Mesenchymal stem cell (in vitro differentiated cells and primary cell): ENCODE measurements around the gene POU5F2.

Experiments
- DNase-seq: peaks from one replicate; pipeline ENCODE4 v3.0.0-alpha.2; 2013
- H2AFZ ChIP-seq: one replicate; pipeline ENCODE4 v1.6.1; 2013; ENCODE audit warnings: low read depth, mild to moderate bottlenecking, control low read depth, inconsistent platforms, low read length, moderate library complexity
- H2AK5ac ChIP-seq: 2 replicates; pipeline ENCODE4 v1.6.1; 2013; ENCODE audit warnings: low read length, moderate library complexity, mild to moderate bottlenecking, inconsistent platforms; ENCODE audit not compliant: severe bottlenecking
- H2BK120ac ChIP-seq: one replicate; pipeline ENCODE4 v1.6.1; 2013; ENCODE audit warnings: low read depth, mild to moderate bottlenecking, inconsistent platforms, low read length, moderate library complexity
- H2BK12ac ChIP-seq, 2 experiments: one replicate each; pipeline ENCODE4 v1.6.1; 2013; ENCODE audit warnings: inconsistent platforms in 2 of 2, low read length in 2 of 2, mild to moderate bottlenecking in 2 of 2, moderate library complexity in 2 of 2, control low read depth in 1 of 2
- H2BK15ac ChIP-seq: one replicate; pipeline ENCODE4 v1.6.1; 2013; ENCODE audit warnings: mild to moderate bottlenecking, low read depth, inconsistent platforms; ENCODE audit not compliant: poor library complexity, severe bottlenecking
- H2BK5ac ChIP-seq: 2 replicates; pipeline ENCODE4 v1.6.1; 2013; ENCODE audit warnings: low read depth, mild to moderate bottlenecking, low read length, control low read depth, inconsistent platforms; ENCODE audit not compliant: poor library complexity, severe bottlenecking
- H3K14ac ChIP-seq, 2 experiments: one replicate each; pipeline ENCODE4 v1.6.1; 2013; ENCODE audit warnings: inconsistent platforms in 2 of 2, low read length in 2 of 2, control low read depth in 1 of 2, mild to moderate bottlenecking in 1 of 2, moderate library complexity in 1 of 2
- H3K18ac ChIP-seq, 2 experiments: one replicate each; pipeline ENCODE4 v1.6.1; 2013; ENCODE audit warnings: inconsistent platforms in 2 of 2, low read length in 2 of 2, control low read depth in 1 of 2, low read depth in 1 of 2, mild to moderate bottlenecking in 1 of 2
- H3K23ac ChIP-seq, 2 experiments: one replicate each; pipeline ENCODE4 v1.6.1; 2013; ENCODE audit warnings: inconsistent platforms in 2 of 2, low read length in 2 of 2, mild to moderate bottlenecking in 2 of 2, moderate library complexity in 2 of 2, control low read depth in 1 of 2
- H3K27ac ChIP-seq: 2 replicates; pipeline ENCODE4 v1.5.1; 2013; ENCODE audit warnings: mild to moderate bottlenecking, moderate library complexity, low read length, control low read depth, inconsistent platforms; ENCODE audit not compliant: poor library complexity, severe bottlenecking
- H3K27me3 ChIP-seq, 2 experiments: 2 replicates each; pipeline versions ENCODE4 v1.6.1 to v1.7.0; 2013; ENCODE audit warnings: low read length in 2 of 2, mild to moderate bottlenecking in 2 of 2, moderate library complexity in 2 of 2, control low read depth in 1 of 2, inconsistent platforms in 1 of 2; ENCODE audit not compliant: control insufficient read depth in 1 of 2, insufficient read depth in 1 of 2
- H3K36me3 ChIP-seq, 2 experiments: 2 replicates each; pipeline versions ENCODE4 v1.6.1 to v1.7.0; 2013; ENCODE audit warnings: low read length in 2 of 2, control low read depth in 1 of 2, inconsistent platforms in 1 of 2, low read depth in 1 of 2, mild to moderate bottlenecking in 1 of 2; ENCODE audit not compliant: insufficient read depth in 2 of 2, control insufficient read depth in 1 of 2
- H3K4ac ChIP-seq, 2 experiments: one replicate each; pipeline ENCODE4 v1.6.1; 2013; ENCODE audit warnings: inconsistent platforms in 2 of 2, low read length in 2 of 2, mild to moderate bottlenecking in 2 of 2, moderate library complexity in 2 of 2, control low read depth in 1 of 2, low read depth in 1 of 2
- H3K4me1 ChIP-seq: 2 replicates; pipeline ENCODE4 v1.6.1; 2013; ENCODE audit warnings: low read depth, low read length, control low read depth; ENCODE audit not compliant: control insufficient read depth, insufficient read depth
- H3K4me2 ChIP-seq: 2 replicates; pipeline ENCODE4 v1.6.1; 2013; ENCODE audit warnings: low read length, mild to moderate bottlenecking, inconsistent platforms; ENCODE audit not compliant: poor library complexity, severe bottlenecking
- H3K4me3 ChIP-seq, 2 experiments: 2 replicates each; pipeline versions ENCODE4 v1.5.1 to v1.7.0; 2013; ENCODE audit warnings: low read length in 2 of 2, mild to moderate bottlenecking in 2 of 2, control low read depth in 1 of 2, low read depth in 1 of 2; ENCODE audit not compliant: insufficient read depth in 1 of 2
- H3K79me1 ChIP-seq: replicated peaks from 2 replicates; pipeline ENCODE4 v1.6.1; 2013; ENCODE audit warnings: mild to moderate bottlenecking, control low read depth, low read length, inconsistent platforms; ENCODE audit not compliant: poor library complexity, severe bottlenecking
- H3K9ac ChIP-seq: 2 replicates; pipeline ENCODE4 v1.7.0; 2013; ENCODE audit warnings: mild to moderate bottlenecking, low read length, moderate library complexity
- H3K9me3 ChIP-seq: 2 replicates; pipeline ENCODE4 v1.7.0; 2013; ENCODE audit warnings: mild to moderate bottlenecking, low read length; ENCODE audit not compliant: control insufficient read depth
- H4K8ac ChIP-seq: one replicate; pipeline ENCODE4 v1.6.1; 2013; ENCODE audit warnings: inconsistent platforms, mild to moderate bottlenecking, low read length, moderate library complexity
- H4K91ac ChIP-seq: one replicate; pipeline ENCODE4 v1.6.1; 2013; ENCODE audit warnings: mild to moderate bottlenecking, low read length, inconsistent platforms
- WGBS: methylation state at CpG from one replicate; pipeline ENCODE4 v1.1.7; 2013; ENCODE audit warnings: mixed read lengths; 5-methylcytosine and 5-hydroxymethylcytosine counted together

POU5F2 gene

GRCh38 chr5:93723681-93724080 lies 17.7 kb downstream of the POU5F2 start:
- Histone ChIP-seq H3K36me3 (no peaks in the 10 kb centered on the region), H2BK12ac (no peak overlapping the region), H4K91ac (no peak overlapping the region), H3K4ac (no peak overlapping the region), H3K23ac (no peak overlapping the region), H2AK5ac (no peak overlapping the region), H3K79me1 (no peaks in the 10 kb centered on the region), H3K4me1 (no peaks in the 10 kb centered on the region), H3K4me3 (no peak overlapping the region), H3K4me2 (no peak overlapping the region), H3K27me3 (no peaks in the 10 kb centered on the region), H2BK5ac (no peak overlapping the region), H3K18ac (no peak overlapping the region), H3K14ac (no peak overlapping the region), H3K9ac (no peak overlapping the region), H3K27ac (no peak overlapping the region), H2AFZ (no peak overlapping the region), H3K9me3 (no peaks in the 10 kb centered on the region), H2BK120ac (no peak overlapping the region), H2BK15ac (no peak overlapping the region), H4K8ac (no peak overlapping the region)
- no peak for DNase-seq
- WGBS: 100% methylated on average over 2 of the region's 4 CpGs

DNA sequence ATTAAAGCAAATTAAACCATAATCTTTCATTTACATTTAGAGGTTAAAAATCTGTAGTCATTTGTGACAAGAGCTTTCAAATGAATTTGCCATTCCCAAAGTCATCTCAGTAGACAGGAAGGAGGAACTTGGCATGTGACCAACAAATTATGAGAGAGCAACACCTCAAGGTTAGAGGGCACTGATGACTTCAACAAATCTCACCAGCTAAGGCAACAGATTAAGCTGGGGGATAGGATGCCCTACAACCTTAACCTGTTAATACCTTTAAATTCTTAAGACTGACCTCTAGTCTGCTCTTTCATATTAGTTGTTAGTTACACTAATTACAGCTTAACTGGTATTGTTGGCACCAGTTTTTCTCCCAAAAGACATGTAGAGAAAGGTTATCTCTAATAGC lies 18.4 kb downstream of the POU5F2 start:
- H3K36me3 ChIP-seq: no peaks in the 10 kb centered on the region
- no peaks in the 10 kb centered on the region for H3K9me3 ChIP-seq
- no peak overlapping the region for H3K27ac ChIP-seq
- no peak overlapping the region for H3K4me3 ChIP-seq
- no peak overlapping the region for H3K4me2 ChIP-seq
- H2AK5ac ChIP-seq: no peak overlapping the region
- no peak for DNase-seq
- no peaks in the 10 kb centered on the region for H3K79me1 ChIP-seq
- H2BK5ac ChIP-seq: no peak overlapping the region
- no peaks in the 10 kb centered on the region for H3K27me3 ChIP-seq
- H3K4ac ChIP-seq: no peak overlapping the region
- H2BK12ac ChIP-seq: no peak overlapping the region
- H4K91ac ChIP-seq: no peak overlapping the region
- H3K4me1 ChIP-seq: no peaks in the 10 kb centered on the region
- no peak overlapping the region for H4K8ac ChIP-seq
- no peak overlapping the region for H3K14ac ChIP-seq
- no peak overlapping the region for H3K18ac ChIP-seq
- no peak overlapping the region for H2AFZ ChIP-seq
- H3K23ac ChIP-seq: no peak overlapping the region
- no peak overlapping the region for H3K9ac ChIP-seq
- no peak overlapping the region for H2BK120ac ChIP-seq
- H2BK15ac ChIP-seq: no peak overlapping the region

DNA sequence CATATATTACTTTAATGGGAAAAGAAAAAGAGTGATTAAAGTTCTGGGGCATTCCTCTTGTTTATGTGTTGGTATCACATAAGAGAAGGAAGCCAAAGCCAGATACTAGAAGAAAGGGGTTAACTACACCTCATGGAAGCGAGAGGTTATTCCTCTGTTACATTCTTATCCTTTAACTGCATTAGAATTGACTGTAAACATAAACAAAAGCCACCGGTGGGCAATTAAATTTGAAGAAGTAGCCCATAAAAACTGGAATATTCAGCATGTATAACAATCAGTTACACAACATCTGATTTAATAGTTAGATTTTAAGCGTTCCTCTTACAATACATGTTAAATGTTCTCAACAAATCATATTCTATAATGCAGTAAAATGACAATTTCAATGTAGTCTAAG lies 18.8 kb downstream of the POU5F2 start:
- H3K18ac ChIP-seq: no peak overlapping the region
- no peak overlapping the region for H2BK5ac ChIP-seq
- H4K91ac ChIP-seq: no peak overlapping the region
- H2BK15ac ChIP-seq: no peak overlapping the region
- no peaks in the 10 kb centered on the region for H3K79me1 ChIP-seq
- no peak overlapping the region for H2AFZ ChIP-seq
- DNase-seq: no peak
- WGBS: 36% methylated on average over 2 of the region's 3 CpGs
- no peak overlapping the region for H3K4ac ChIP-seq
- H3K9ac ChIP-seq: no peak overlapping the region
- H3K4me1 ChIP-seq: no peaks in the 10 kb centered on the region
- no peak overlapping the region for H2AK5ac ChIP-seq
- H3K27me3 ChIP-seq: no peaks in the 10 kb centered on the region
- no peak overlapping the region for H3K23ac ChIP-seq
- H3K14ac ChIP-seq: no peak overlapping the region
- H4K8ac ChIP-seq: no peak overlapping the region
- H3K9me3 ChIP-seq: no peaks in the 10 kb centered on the region
- H3K4me3 ChIP-seq: no peak overlapping the region
- no peak overlapping the region for H2BK12ac ChIP-seq
- no peaks in the 10 kb centered on the region for H3K36me3 ChIP-seq
- H3K4me2 ChIP-seq: no peak overlapping the region
- no peak overlapping the region for H2BK120ac ChIP-seq
- H3K27ac ChIP-seq: no peak overlapping the region

- no peaks in the 10 kb centered on the region for H3K36me3 ChIP-seq
- H3K79me1 ChIP-seq: no peaks in the 10 kb centered on the region
- H2BK15ac ChIP-seq: no peak overlapping the region
- no peak for DNase-seq
- H3K27me3 ChIP-seq: no peaks in the 10 kb centered on the region
- H3K4me2 ChIP-seq: no peak overlapping the region
- no peak overlapping the region for H4K91ac ChIP-seq
- H3K14ac ChIP-seq: no peak overlapping the region
- H3K4ac ChIP-seq: no peak overlapping the region
- no peak overlapping the region for H2BK12ac ChIP-seq
- H2AK5ac ChIP-seq: no peak overlapping the region
- H3K23ac ChIP-seq: no peak overlapping the region
- no peak overlapping the region for H2BK120ac ChIP-seq
- no peak overlapping the region for H2BK5ac ChIP-seq
- H2AFZ ChIP-seq: no peak overlapping the region
- H3K27ac ChIP-seq: no peak overlapping the region
- H3K18ac ChIP-seq: no peak overlapping the region
- peaks cover 2% of the 10 kb centered on the region for H3K4me1 ChIP-seq
- no peak overlapping the region for H4K8ac ChIP-seq
- no peaks in the 10 kb centered on the region for H3K9me3 ChIP-seq
- H3K4me3 ChIP-seq: no peak overlapping the region
- no peak overlapping the region for H3K9ac ChIP-seq
- WGBS: 80% methylated on average over 1 of the region's 1 CpG
Measured at GRCh38 chr5:93721511-93721910, 19.9 kb downstream of the POU5F2 start.
